NCI-H2081 treated with DMSO at 0.1 percent for 48 hours (cell line): ENCODE measurements around the gene MAOB.

Source experiments
- DNase-seq: peaks from one replicate; lab custom pipeline; 2025; lab: John Stamatoyannopoulos, UW

The MAOB gene

GRCh38 chrX:43860646-43861370 lies 21.4 kb downstream of the MAOB start:
- DNase-seq = peak; percentile 33

GRCh38 chrX:43853225-43853828 lies 28.9 kb downstream of the MAOB start:
- DNase-seq = no peak

- no peak for DNase-seq
Observed at GRCh38 chrX:43850629-43851028, 31.6 kb downstream of the MAOB start.

- no peak for DNase-seq
Observed at GRCh38 chrX:43849173-43849572, 33.1 kb downstream of the MAOB start.

GRCh38 chrX:43847352-43847751 lies 34.9 kb downstream of the MAOB start:
- no peak for DNase-seq

- DNase-seq = no peak
Observed at GRCh38 chrX:43846558-43846957, 35.7 kb downstream of the MAOB start.

GRCh38 chrX:43845776-43846175 lies 36.5 kb downstream of the MAOB start:
- DNase-seq = no peak

- DNase-seq = no peak
Observed at GRCh38 chrX:43840265-43840664, 42.0 kb downstream of the MAOB start.

- no peak for DNase-seq
Observed at GRCh38 chrX:43836435-43837184, 45.6 kb downstream of the MAOB start.

- no peak for DNase-seq
Observed at GRCh38 chrX:43835559-43835958, 46.7 kb downstream of the MAOB start.

GRCh38 chrX:43827791-43828190 lies 54.5 kb downstream of the MAOB start:
- DNase-seq = no peak

- no peak for DNase-seq
Observed at GRCh38 chrX:43822014-43822413, 60.2 kb downstream of the MAOB start.

GRCh38 chrX:43817444-43817843 lies 64.8 kb downstream of the MAOB start:
- DNase-seq = no peak

- DNase-seq = no peak
Observed at GRCh38 chrX:43815209-43815608, 67.0 kb downstream of the MAOB start.

GRCh38 chrX:43813898-43814297 lies 68.4 kb downstream of the MAOB start:
- no peak for DNase-seq

GRCh38 chrX:43813319-43813718 lies 68.9 kb downstream of the MAOB start:
- no peak for DNase-seq

GRCh38 chrX:43809463-43809862 lies 72.8 kb downstream of the MAOB start:
- DNase-seq = no peak

- no peak for DNase-seq
Observed at GRCh38 chrX:43808231-43808630, 74.0 kb downstream of the MAOB start.

GRCh38 chrX:43805579-43805978 lies 76.7 kb downstream of the MAOB start:
- no peak for DNase-seq

- no peak for DNase-seq
Observed at GRCh38 chrX:43804021-43804420, 78.2 kb downstream of the MAOB start.

- DNase-seq = no peak
Observed at GRCh38 chrX:43785930-43786591, 96.2 kb downstream of the MAOB start.

GRCh38 chrX:43758044-43758443 lies 124.2 kb downstream of the MAOB start:
- no peak for DNase-seq

- no peak for DNase-seq
Observed at GRCh38 chrX:43756076-43756475, 126.2 kb downstream of the MAOB start.
